HG02759 (cell line): Measurements from ENCODE around the gene BICRA.
"Not testable (repeated sequence)": the region's sequence is repeated elsewhere in the genome, so short reads cannot be mapped to it uniquely, and the experiment has no call there.

Source experiments
- ATAC-seq: cut with Tn5 transposase; IDR thresholded peaks from one replicate; pipeline ENCODE4 v1.9.1; 2021; ENCODE audit warnings: mild to moderate bottlenecking, moderate library complexity; ENCODE audit not compliant: unreplicated experiment

BICRA gene

DNA sequence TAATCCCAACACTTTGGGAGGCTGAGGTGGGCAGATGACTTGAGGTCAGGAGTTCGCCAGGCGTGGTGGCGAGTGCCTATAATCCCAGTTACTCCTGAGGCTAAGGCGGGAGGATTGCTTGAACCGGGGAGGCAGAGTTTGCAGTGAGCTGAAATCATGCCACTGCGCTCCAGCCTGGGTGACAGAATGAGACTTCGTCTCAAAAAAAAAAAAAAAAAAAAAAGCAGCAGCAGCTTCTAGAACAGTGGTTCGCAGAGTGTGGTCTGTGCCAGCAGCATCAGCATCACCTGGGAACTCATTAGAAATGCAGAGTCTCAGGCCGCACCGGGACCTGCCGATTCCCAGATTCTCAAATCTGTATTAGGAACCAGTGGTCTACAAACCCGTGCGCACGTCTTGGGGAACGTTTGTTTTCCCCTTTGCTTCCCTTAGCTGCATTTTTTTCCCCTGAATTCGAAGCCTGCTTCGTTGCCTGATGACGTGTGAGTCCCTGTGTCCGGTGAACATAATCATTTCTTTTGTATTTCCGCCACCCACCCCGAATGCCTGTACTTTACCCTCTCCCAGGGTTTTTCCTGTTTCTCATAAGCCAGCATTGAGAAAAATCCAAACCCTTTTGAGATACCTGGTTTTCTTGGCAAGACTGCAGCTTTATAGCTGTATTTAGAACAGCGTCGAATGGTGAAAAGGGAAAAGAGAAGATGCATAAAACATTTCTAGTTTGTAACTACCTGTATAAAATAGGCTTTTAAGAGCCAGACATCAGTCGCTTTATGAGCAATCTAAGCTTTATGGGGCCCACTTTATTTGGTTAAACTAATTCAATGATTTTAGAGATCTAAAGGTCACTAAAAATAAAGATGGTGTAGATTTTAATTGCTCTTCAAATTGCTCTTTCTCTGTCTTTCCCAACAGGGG is 49.8 kb downstream of the BICRA start:
- no peak for ATAC-seq

DNA sequence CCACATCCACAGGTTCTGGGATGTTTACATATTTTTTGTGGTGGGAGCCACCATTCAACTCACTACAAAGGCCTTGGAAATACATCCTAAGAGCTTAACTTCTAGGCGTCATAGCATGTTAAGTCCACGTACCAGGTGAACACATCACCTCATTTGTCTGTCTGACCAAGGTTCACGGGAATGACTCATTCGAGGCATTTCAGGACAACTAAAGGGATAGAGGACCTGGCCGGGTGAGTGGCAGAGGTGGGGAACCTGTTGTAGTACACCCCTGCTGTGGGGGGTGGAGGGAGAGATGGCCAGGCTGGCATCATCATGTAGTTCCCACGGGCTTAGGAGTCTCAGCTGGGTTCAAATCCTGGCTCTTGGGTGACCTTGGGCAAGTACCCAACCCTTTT is 51.5 kb downstream of the BICRA start:
- ATAC-seq: no peak

DNA sequence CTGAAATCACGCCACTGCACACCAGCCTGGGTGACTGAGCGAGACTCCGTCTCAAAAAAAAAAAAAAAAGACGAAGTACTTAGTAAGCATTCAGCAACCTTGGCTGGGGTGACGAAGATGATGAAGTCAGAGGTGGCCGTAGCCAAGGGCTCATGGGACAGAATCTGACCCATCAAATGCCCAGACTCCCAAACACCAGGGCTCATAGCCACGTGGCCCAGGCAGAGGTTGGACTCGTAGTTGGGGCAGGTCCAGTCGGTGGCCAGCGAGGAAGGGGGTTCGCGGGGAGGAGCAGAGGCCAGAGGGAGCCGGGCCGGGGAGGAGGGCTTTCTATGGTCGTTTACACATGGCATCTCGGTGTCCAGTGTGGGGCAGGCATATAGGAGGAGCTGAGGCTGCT is 52.2 kb downstream of the BICRA start:
- ATAC-seq: no peak

DNA sequence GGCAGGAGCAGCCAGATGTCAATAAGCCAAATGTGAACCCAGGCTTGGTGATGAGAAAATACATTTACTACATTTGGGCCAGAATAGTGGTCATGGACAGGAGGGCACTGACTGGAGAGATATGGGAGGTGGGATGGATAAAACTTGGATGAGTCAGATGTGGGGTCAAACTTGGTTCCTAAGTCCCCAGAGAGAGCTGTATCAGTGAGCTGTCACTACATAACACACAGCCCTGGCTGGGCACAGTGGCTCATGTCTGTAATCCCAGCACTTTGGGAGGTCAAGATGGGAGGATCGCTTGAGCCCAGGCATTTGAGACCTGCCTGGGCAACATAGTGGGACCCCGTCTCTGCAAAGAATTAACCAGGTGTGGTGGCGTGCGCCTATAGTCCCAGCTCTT is 52.7 kb downstream of the BICRA start:
- ATAC-seq: no peak

DNA sequence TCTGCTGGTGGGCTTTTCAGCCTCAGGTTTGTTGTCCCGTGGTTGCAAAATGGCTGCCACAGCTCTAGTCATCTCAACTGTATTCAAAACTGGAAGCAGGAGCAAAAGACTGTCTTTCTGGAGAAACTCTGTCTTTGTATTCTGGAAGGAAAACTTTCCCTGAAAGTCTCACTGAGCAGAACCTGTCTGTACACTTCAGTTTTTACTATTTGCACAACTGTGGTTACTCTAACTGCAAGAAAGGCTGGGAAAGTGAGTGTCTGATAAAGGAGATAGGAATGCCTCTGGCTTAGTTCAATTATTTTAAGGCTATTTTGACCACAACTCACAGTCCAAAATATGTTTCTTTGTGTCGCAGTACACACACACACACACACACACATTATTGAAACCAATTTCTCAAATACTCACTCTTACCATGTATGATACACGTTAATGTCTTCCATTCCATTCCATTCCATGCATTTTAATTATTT is 54.5 kb downstream of the BICRA start:
- no peak for ATAC-seq

DNA sequence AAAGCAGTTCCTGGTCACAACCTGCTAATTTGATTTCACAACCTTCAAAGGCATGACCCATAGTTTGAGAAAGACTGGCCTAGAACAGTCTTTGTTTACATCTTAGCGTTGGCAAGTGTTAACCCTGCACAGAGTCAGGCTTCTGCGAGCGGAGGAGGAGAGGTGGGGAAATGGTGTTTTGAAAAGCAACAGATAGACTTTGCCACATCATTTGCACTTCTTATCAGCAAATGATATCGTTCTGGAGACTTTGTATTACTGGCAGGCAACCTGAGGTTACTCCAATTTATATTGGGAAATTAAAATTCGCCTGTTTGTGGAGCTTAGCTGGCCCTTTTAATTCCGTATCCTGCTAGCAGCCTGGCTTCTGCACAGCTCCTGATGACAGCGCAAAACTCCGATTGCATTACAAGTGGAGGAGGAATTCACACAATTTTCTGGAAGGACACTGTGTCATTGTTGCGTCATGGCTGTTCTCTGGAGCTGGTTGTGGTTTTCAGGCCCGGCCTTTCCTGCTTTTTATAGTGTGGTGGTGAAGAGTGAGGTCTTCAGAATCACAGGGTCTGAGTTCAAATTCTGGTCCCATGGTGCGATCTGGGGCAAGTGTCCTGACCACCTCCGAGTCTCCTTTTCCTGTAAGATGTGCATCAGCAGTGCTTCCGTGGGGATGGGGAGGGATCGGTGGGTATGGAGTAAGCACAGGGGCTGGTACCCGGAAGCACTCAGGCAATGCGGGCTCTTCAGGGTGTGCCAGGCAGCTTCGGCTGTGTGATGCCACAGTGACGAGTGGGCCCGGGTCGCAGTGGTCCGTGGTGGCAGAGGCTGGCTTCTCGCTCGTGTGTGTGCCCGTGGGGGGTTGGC is 55.2 kb downstream of the BICRA start:
- ATAC-seq: no peak

DNA sequence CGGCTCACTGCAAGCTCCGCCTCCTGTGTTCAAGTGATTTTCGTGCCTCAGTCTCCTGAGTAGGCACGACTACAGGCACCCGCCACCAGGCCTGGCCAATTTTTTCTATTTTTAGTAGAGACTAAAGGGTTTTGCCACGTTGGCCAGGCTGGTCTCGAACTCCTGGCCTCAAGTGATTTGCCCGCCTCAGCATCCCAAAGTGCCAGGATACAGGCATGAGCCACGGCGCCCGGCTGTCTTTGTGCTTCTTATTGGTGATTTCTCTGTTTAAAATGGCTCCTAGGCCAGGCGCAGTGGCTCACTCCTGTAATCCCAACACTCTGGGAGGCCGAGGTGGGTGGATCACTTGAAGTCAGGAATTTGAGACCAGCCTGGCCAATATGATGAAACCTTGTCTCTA is 59.6 kb downstream of the BICRA start:
- not testable (repeated sequence) for ATAC-seq

DNA sequence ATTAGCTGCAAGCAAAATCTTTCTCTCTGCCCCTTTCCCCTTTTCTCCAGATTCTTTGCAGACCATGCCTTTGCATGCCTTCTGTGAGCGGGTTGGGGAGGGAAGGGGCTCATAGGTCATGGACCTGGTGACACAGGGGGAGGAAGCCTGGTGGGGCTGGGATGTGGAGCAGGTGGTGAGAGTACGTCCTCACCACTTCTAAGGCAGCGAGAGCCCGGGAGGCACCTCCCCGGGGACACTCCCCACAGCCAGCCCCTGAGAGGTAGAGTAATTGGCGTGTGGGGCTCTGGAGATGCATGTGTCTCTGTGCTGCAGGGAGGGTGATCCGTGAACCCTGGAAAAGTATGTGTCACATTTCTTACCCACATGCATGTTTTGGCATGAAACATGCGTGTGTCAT is 61.8 kb downstream of the BICRA start:
- ATAC-seq: no peak

DNA sequence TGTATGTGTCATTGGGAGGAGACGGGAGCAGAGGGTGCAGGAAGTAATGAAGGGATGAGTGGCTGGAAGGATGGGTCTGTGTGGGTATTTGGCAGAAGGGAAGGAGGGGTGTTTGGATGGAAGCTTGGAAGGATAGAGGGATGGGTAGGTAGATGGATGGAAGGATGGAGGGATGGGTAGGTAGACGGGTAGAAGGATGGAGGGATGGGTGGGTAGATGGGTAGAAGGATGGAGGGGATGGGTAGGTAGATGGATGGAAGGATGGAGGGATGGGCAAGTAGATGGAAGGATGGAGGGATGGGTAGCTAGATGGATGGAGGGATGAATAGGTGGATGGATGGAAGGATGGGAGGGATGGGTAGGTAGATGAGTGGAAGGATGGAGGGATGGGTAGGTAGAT is 62.6 kb downstream of the BICRA start:
- no peak for ATAC-seq

DNA sequence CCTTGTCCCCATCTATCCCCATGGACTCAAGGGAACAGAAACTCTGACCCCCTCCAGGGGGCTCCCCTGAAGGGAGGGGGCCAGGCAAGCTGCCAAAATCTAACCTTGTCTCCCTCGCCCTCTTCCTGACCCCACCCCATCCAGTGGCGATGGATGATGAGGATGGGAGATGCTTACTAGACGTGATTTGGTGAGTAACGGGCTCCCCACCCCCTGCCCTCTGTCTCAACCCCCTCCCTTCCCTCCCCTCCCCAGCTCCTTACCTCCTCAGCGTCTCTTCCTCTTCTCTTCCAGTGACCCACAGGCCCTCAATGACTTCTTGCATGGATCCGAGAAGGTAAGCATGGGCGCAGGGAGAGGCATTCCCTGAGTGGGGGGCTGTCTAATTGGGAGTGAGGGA is 64.5 kb downstream of the BICRA start:
- no peak for ATAC-seq

DNA sequence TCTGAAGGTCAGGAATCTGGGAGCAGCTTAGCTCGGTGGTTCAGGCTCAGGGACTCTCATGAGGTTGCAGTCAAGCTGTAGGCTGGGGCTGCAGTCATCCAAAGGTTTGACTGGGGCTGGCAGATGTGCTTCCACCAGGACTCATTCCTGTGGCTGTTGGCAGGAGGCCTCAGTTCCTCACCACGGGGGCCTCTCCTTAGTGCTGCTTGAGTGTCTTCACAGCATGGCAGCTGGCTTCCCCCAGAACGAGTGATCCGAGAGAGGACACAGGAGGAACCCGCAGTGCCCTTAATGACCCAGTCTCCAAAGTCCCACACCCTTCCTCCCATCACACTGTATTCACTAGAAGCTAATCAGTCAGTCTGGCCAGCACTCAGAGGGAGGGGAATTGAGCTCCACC is 65.6 kb downstream of the BICRA start:
- ATAC-seq: no peak

DNA sequence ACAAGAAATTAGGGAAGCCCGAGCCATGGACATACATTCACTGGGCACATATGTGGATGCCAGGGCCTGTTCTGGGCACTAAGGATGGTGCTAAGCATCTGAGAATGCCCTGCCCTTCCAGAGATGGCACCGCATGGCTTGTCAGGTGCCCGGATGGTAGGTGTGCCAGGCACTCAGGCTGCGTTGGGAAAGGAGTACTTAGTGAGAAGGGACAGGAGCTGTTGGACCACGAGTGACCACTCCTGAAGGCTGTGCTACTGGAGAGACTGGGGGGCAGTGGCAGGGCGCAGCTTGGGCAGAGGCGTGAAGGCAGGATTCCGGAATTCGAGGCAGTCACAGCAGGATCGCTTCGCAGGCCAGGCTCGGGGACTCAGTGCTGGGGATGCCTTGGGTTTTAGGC is 66.3 kb downstream of the BICRA start:
- ATAC-seq: no peak

DNA sequence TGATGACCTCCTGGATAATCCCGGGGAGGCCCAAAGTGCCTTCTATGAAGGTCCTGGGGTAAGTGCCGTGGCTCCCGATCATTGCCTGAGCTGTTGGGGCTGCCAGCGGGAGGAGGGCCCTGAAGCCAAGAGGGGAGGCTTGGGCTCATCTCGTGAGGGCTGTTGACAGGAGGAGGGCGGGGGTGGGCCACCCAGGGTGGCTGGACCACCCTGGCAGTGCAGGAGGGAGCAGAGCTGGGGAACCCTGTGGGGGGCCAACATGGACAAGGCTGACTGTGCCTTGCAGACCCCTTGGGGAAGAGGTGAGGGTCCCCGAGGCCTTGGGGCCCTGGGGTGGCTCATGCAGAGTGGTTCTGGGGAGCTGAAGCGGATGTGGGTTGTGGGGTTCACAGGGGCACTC is 66.9 kb downstream of the BICRA start:
- no peak for ATAC-seq

DNA sequence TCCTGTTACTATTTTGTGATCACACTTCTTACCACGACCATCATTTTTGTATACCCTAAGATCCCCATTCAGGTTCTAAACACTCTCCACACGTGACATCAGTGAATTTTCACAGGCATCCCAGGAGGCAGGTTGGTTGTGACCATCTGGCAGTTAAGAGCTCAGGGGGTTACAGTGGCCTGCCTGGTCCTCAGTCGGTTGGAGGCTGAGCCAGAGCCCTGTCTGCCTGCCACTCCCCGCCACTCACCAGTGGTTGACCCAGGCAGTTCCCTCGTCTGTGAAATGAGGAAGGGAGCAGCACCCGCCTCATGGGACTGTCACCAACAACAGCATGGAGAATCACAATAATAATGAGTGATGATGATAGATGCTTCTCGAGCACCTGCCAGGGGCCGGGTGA is 67.9 kb downstream of the BICRA start:
- no peak for ATAC-seq

DNA sequence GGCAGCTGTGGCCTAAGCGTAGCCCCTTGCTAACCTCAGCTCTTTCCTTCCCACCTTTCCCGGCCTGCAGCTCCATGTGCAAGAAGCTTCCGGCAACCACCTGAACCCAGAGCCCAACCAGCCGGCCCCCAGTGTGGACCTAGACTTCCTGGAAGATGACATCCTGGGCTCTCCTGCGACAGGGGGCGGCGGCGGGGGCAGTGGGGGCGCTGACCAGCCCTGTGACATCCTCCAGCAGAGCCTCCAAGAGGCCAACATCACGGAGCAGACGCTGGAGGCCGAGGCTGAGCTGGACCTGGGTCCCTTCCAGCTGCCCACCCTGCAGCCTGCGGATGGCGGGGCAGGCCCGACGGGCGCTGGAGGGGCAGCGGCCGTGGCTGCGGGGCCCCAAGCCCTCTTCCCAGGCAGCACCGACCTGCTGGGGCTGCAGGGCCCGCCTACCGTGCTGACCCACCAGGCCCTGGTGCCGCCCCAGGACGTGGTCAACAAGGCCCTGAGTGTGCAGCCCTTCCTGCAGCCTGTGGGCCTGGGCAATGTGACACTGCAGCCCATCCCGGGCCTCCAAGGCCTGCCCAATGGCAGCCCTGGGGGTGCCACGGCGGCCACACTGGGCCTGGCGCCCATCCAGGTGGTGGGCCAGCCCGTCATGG is 70.4 kb downstream of the BICRA start:
- no peak for ATAC-seq

DNA sequence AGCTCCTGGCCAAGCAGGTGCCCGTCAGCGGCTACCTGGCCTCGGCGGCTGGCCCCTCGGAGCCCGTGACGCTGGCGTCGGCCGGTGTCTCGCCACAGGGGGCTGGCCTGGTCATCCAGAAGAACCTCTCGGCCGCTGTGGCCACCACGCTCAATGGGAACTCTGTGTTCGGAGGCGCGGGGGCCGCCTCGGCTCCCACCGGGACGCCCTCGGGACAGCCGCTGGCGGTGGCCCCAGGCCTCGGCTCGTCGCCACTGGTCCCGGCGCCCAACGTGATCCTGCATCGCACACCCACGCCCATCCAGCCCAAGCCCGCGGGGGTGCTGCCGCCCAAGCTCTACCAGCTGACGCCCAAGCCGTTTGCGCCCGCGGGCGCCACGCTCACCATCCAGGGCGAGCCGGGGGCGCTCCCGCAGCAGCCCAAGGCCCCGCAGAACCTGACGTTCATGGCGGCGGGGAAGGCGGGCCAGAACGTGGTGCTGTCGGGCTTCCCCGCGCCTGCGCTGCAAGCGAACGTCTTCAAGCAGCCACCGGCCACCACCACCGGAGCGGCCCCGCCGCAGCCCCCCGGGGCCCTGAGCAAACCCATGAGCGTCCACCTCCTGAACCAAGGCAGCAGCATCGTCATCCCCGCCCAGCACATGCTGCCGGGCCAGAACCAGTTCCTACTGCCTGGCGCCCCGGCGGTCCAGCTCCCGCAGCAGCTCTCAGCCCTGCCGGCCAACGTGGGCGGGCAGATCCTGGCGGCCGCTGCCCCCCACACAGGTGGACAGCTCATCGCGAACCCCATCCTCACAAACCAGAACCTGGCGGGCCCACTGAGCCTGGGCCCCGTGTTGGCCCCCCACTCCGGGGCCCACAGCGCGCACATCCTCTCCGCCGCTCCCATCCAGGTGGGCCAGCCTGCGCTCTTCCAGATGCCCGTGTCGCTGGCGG is 71.3 kb downstream of the BICRA start:
- no peak for ATAC-seq

DNA sequence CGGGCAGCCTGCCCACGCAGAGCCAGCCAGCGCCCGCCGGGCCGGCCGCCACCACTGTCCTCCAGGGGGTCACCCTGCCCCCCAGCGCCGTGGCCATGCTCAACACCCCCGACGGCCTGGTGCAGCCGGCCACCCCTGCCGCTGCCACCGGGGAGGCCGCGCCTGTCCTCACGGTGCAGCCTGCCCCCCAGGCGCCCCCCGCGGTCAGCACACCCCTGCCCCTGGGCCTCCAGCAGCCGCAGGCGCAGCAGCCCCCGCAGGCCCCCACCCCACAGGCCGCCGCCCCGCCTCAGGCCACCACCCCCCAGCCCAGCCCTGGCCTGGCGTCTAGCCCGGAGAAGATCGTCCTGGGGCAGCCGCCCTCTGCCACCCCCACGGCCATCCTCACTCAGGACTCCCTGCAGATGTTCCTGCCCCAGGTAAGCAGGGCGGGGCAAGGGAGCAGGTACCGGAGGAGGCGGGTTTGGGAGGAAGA is 72.0 kb downstream of the BICRA start:
- ATAC-seq: no peak

DNA sequence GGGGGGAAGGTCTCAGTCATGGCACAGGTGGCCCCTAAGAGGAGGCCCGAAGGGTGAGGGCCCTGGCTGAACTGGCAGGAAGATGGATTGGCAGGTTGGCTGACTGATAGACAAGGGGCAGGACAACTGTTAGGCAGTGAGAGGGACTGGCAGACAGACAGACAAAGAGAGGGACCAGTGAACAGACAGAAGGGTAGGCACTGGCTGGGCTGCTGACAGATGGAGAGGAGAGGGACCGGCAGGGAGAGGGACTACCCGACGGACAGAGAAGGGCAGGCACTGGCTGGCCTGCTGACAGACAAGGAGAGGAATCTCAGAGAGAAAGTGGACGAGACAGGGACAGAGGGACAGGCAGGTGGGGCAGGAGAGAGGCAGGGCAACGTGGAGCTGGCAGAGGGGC is 72.5 kb downstream of the BICRA start:
- no peak for ATAC-seq

DNA sequence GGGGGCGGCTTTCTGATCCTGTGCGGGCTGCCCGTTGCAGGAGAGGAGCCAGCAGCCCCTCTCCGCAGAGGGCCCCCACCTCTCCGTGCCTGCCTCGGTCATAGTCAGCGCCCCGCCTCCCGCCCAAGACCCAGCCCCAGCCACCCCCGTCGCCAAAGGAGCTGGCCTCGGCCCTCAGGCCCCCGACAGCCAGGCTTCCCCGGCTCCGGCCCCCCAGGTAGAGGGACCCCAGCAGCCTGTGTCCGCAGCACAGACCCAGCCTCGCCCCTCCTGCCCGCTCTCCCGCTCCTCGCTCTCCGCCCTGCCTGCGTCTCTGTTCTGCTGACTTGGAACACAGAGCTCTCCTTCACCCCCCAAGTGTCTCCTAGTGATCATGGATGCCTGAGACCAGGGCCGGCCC is 73.0 kb downstream of the BICRA start:
- ATAC-seq: no peak

DNA sequence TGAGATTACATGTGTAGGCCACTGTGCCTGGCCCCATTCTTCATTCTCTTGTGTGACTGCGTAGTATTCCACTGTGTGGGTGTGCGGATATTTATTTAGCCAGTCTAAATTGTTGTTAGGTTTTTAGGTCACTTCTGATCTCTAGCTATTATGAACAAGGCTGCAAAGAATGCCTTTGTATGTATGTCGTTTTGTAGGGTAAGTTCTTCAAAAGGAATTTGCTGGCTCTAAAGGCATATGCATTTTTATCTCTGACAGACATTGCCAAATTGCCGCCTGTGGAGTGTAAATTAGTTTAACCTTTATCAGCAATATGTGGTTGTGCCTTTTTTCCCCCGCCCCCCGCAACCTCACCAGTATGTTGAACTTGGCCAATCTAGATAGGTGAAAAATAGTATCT is 74.0 kb downstream of the BICRA start:
- no peak for ATAC-seq
